H1 (cell line): ENCODE results near the gene OR52I2.

Experiments used
- BRCA1 ChIP-seq: IDR thresholded peaks from 2 replicates; pipeline ENCODE4 v1.6.1; 2012; ENCODE audit warnings: low read depth, low read length, improper control_type of control experiment
- SP1 ChIP-seq: IDR thresholded peaks from 2 replicates; pipeline ENCODE4 v1.6.1; 2011; ENCODE audit warnings: low read depth, low read length
- SUZ12 ChIP-seq: fragments of 200-600 bp; sonication (generic); IDR thresholded peaks from 2 replicates; pipeline ENCODE4 v1.6.1; 2012; ENCODE audit warnings: mild to moderate bottlenecking, inconsistent platforms, low read length, moderate library complexity, mixed read lengths

- TF ChIP-seq SP1 (no peak), SUZ12 (no peak), BRCA1 (no peak)
These were observed 55.6 kb downstream of the OR52I2 start, which contains the start of gene OR51D1 for GRCh38 chr11:4636962-4637661.
